Loucy (cell line): ENCODE measurements around the gene SLCO2A1.

Source experiments
- H2AFZ ChIP-seq: fragments of 200-600 bp; sonication (generic); 2 replicates; pipeline ENCODE4 v1.6.0; 2016; ENCODE audit warnings: antibody characterized with exemption, mild to moderate bottlenecking, low read length, moderate library complexity
- H3F3A ChIP-seq: fragments of 200-600 bp; 2 replicates; pipeline ENCODE4 v1.6.0; 2016; ENCODE audit warnings: antibody characterized with exemption, low read depth, mild to moderate bottlenecking
- H3K27me3 ChIP-seq: fragments of 200-600 bp; sonication (generic); 2 replicates; pipeline ENCODE4 v1.6.1; 2014; ENCODE audit warnings: low read length, mild to moderate bottlenecking; ENCODE audit not compliant: insufficient read depth, poor library complexity, severe bottlenecking
- H3K36me3 ChIP-seq: fragments of 200-600 bp; sonication (generic); 2 replicates; pipeline ENCODE4 v1.6.1; 2016; ENCODE audit warnings: low read length; ENCODE audit not compliant: insufficient read depth
- H3K4me1 ChIP-seq: fragments of 200-600 bp; sonication (generic); 2 replicates; pipeline ENCODE4 v1.5.1; 2014; ENCODE audit warnings: low read length, mild to moderate bottlenecking; ENCODE audit not compliant: insufficient read depth, poor library complexity, severe bottlenecking
- H3K4me2 ChIP-seq: fragments of 200-600 bp; sonication (generic); 2 replicates; pipeline ENCODE4 v1.6.0; 2014; ENCODE audit warnings: antibody characterized with exemption, low read length, low read depth, mild to moderate bottlenecking; ENCODE audit not compliant: poor library complexity, severe bottlenecking
- H3K4me3 ChIP-seq: fragments of 200-600 bp; sonication (generic); 2 replicates; pipeline ENCODE4 v1.5.1; 2014; ENCODE audit warnings: low read length, mild to moderate bottlenecking, mixed read lengths; ENCODE audit not compliant: poor library complexity, severe bottlenecking
- H3K79me2 ChIP-seq: fragments of 200-600 bp; sonication (generic); 2 replicates; pipeline ENCODE4 v1.6.1; 2014; ENCODE audit warnings: low read length; ENCODE audit not compliant: insufficient read depth
- H3K9ac ChIP-seq: fragments of 200-600 bp; sonication (generic); 2 replicates; pipeline ENCODE4 v1.6.0; 2014; ENCODE audit warnings: mild to moderate bottlenecking, low read depth, low read length, moderate library complexity; ENCODE audit not compliant: poor library complexity, severe bottlenecking
- H3K9me2 ChIP-seq: fragments of 200-600 bp; sonication (generic); replicated peaks from 2 replicates; pipeline ENCODE4 v1.6.1; 2016; ENCODE audit warnings: low read depth, low read length, mixed read lengths
- H3K9me3 ChIP-seq: fragments of 200-600 bp; sonication (generic); 2 replicates; pipeline ENCODE4 v1.6.1; 2014; ENCODE audit warnings: mild to moderate bottlenecking, antibody characterized with exemption, low read length, low read depth; ENCODE audit not compliant: insufficient read depth
- H4K20me1 ChIP-seq: fragments of 200-600 bp; sonication (generic); 2 replicates; pipeline ENCODE4 v1.6.0; 2014; ENCODE audit warnings: antibody characterized with exemption, low read length, mild to moderate bottlenecking; ENCODE audit not compliant: insufficient read depth, poor library complexity, severe bottlenecking
- CTCF ChIP-seq: fragments of 200-600 bp; sonication (generic); conservative IDR thresholded peaks from 2 replicates; pipeline ENCODE4 v1.5.1; 2014; ENCODE audit warnings: mild to moderate bottlenecking, antibody characterized with exemption, low read length
- EZH2phosphoT487 ChIP-seq: fragments of 200-600 bp; IDR thresholded peaks from 2 replicates; pipeline ENCODE4 v1.6.1; 2018; ENCODE audit warnings: antibody characterized with exemption, mild to moderate bottlenecking, moderate library complexity, borderline replicate concordance

The SLCO2A1 gene

DNA sequence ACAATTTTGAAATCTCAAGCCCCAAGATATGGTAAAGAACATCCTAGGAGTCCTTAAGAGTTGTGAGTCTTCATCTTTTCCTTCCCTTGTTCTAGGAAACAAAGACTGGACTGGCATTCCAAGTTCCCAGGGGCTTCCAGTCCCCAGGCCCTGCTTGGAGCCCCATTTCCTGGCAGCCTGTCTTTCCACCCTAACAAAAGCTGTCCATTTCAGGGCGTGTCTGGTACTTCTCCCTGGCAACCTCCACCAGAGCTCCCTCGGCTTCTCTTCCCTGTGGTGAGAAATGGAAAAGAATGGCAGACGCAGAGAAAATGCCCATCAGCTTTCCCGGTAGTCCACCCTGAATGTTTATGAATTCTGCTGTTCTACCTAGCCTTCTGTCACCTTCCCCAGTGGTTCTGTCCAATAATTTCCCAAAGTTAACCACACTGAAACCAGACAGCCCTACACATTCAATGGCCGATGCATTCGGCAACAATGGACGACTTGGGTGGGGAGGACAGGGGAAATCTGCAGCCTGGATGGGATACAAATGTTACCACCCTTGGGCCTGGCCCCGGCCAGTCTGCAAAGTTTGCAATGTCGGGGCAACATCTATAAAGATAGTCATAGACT, 140.9 kb downstream of the SLCO2A1 start:
- no peaks in the 10 kb centered on the region for H3K9me3 ChIP-seq
- no peak overlapping the region for H2AFZ ChIP-seq
- no peak overlapping the region for H3K4me3 ChIP-seq
- no peaks in the 10 kb centered on the region for H3F3A ChIP-seq
- H3K79me2 ChIP-seq = no peaks in the 10 kb centered on the region
- no peaks in the 10 kb centered on the region for H3K9me2 ChIP-seq
- no peak overlapping the region for H3K9ac ChIP-seq
- H4K20me1 ChIP-seq = no peaks in the 10 kb centered on the region
- no peaks in the 10 kb centered on the region for H3K36me3 ChIP-seq
- no peaks in the 10 kb centered on the region for H3K27me3 ChIP-seq
- H3K4me1 ChIP-seq = no peaks in the 10 kb centered on the region
- TF ChIP-seq CTCF = no peak
- TF ChIP-seq EZH2phosphoT487 = no peak
- H3K4me2 ChIP-seq = no peak overlapping the region

DNA sequence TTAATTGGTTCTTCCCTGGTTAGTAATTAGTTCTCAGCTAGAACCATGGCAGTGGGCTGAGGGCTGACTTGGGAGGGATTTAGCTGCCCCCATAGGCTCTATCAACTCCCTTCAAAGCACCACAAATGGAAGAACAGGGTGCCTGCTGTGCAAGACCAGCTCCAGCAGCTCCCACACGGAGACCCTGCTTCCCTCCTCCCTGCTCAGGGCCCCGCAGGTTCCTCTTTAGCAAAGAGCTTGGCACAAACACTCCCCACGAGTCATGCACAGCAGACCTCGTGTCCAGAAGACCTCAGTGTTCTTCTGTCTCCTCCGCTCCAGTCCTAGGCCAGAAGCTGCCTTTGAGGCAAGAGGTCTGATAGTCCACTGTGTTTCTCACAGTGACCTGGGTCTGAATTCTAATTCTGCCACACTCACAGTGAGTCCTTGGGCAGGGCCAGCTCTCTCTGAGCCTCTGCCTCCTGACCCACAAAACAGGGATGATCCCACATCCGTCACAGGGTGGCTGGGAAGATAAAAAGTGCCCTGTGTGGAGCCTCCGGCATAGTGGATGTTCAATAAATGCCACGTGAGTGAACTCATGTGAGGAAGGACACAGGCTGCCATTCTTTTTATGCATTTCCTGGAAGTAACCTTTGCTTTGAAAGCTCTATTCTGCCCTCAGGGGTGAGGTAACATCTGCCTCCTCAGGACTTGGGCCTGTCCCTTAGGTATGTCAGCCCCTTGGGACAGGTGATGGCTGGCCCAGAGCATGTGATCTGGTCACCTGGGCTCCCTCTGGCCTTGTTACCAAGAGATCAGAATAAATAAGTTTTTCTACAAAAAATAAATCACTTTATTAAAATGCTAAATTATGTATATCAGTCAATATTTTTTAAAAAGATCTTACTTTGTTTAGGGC, 141.7 kb downstream of the SLCO2A1 start:
- Histone ChIP-seq H3F3A (no peaks in the 10 kb centered on the region), H3K9ac (no peak overlapping the region)

DNA sequence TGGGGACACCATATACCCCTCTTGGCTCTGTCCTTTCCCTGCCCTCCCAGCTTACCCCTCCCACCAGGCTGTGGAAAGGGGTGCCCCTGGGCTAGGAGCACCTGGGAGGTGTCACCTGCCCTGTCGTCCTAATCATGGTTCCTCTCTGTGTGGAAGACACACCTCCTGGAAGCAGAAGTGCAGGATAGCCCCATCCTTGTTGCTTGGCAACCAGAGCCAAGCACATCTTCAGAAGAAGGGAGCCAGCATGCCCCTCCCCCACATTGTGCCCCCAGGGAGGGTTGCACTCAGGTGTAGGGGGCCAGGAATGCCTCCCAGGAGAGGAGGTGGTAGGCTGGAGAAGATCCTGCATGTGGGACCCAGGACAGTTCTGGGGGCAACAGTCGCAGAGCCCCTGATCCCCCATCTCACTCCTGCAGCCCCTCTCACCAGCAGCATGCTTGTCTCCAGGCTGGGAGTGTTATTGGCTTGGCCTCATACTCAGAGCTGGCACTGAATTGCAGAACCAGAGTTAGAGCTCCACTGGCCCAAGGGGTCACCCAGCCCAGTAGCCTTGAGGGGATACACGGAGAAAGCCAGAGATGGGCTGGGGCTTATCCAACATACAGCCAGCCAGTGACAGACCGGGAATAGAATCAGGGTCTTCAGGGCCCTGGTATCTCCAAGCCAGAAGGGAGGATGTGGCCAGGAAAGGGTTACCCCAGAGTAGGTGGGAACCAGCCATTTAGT, 142.5 kb downstream of the SLCO2A1 start:
- H3K9me2 ChIP-seq = no peaks in the 10 kb centered on the region
- H3K27me3 ChIP-seq = no peaks in the 10 kb centered on the region
- no peaks in the 10 kb centered on the region for H3K36me3 ChIP-seq
- H4K20me1 ChIP-seq = no peaks in the 10 kb centered on the region
- no peaks in the 10 kb centered on the region for H3K9me3 ChIP-seq
- H3K4me1 ChIP-seq = no peaks in the 10 kb centered on the region
- H3K4me3 ChIP-seq = no peak overlapping the region
- H3K4me2 ChIP-seq = no peak overlapping the region
- no peak overlapping the region for H2AFZ ChIP-seq
- no peaks in the 10 kb centered on the region for H3K79me2 ChIP-seq
- H3K9ac ChIP-seq = no peak overlapping the region
- H3F3A ChIP-seq = no peaks in the 10 kb centered on the region
- TF ChIP-seq CTCF = no peak
- no peak for TF ChIP-seq EZH2phosphoT487

More for the DNA sequence above, 141.7 kb downstream of the SLCO2A1 start:
- Histone ChIP-seq H3K79me2 (no peaks in the 10 kb centered on the region), H3K4me3 (no peak overlapping the region), H3K36me3 (no peaks in the 10 kb centered on the region), H3K9me3 (no peaks in the 10 kb centered on the region), H4K20me1 (no peaks in the 10 kb centered on the region), H2AFZ (no peak overlapping the region), H3K4me1 (no peaks in the 10 kb centered on the region), H3K4me2 (no peak overlapping the region), H3K27me3 (no peaks in the 10 kb centered on the region), H3K9me2 (no peaks in the 10 kb centered on the region)
- no peak for TF ChIP-seq CTCF
- no peak for TF ChIP-seq EZH2phosphoT487
